K562 (cell line): ENCODE data around the gene LMNB1. TPM values are rescaled to one million over a fixed set of nuclear protein-coding genes. Genes with fewer than 3 reads are reported as not detected.
A peak's percentile ranks its signal among the peaks of the same experiment; 100 is the strongest.

ENCODE experiments used
- CREB1 ChIP-seq, 2 experiments: sonication (generic) in 1 of 2; formaldehyde crosslinking in 1 of 2; IDR thresholded peaks; 2 replicates each; pipeline versions ENCODE4 v1.6.1 to v1.8.0; 2012 to 2022; ENCODE audit warnings: inconsistent platforms in 1 of 2, mild to moderate bottlenecking in 1 of 2, missing genetic modification reagents in 1 of 2, moderate library complexity in 1 of 2
- EP300 ChIP-seq: IDR thresholded peaks from 2 replicates; pipeline ENCODE4 v1.6.1; 2012; ENCODE audit warnings: low read length, improper control_type of control experiment
- FIP1L1 ChIP-seq: fragments of 200-400 bp; formaldehyde crosslinking; IDR thresholded peaks from 2 replicates; pipeline ENCODE4 v1.6.1; 2018; ENCODE audit warnings: mild to moderate bottlenecking, low read depth, low read length; ENCODE audit not compliant: poor library complexity, severe bottlenecking
- FOXK1 ChIP-seq: sonication (generic); formaldehyde crosslinking; IDR thresholded peaks from 2 replicates; pipeline ENCODE4 v1.8.0; 2022; ENCODE audit warnings: missing genetic modification reagents, mild to moderate bottlenecking, borderline replicate concordance
- GTF2F1 ChIP-seq: IDR thresholded peaks from 2 replicates; pipeline ENCODE4 v1.6.1; 2011; ENCODE audit warnings: low read depth, low read length, improper control_type of control experiment
- KDM5B ChIP-seq: fragments of 200-600 bp; sonication (generic); IDR thresholded peaks from 2 replicates; pipeline ENCODE4 v1.6.1; 2012; ENCODE audit warnings: low read depth, mild to moderate bottlenecking, moderate library complexity, low read length, control low read depth, inconsistent platforms; ENCODE audit not compliant: insufficient replicate concordance
- MYBL2 ChIP-seq, 2 experiments: fragments of 450-650 bp in 1 of 2; sonication (generic) in 1 of 2; formaldehyde crosslinking in 1 of 2; IDR thresholded peaks; 2 replicates each; pipeline versions ENCODE4 v1.6.1 to v1.8.1; 2017 to 2022; ENCODE audit warnings: borderline replicate concordance in 1 of 2, inconsistent platforms in 1 of 2, low read depth in 1 of 2, mild to moderate bottlenecking in 1 of 2, missing genetic modification reagents in 1 of 2, moderate library complexity in 1 of 2
- NFXL1 ChIP-seq: fragments of 450-650 bp; formaldehyde crosslinking; IDR thresholded peaks from 2 replicates; pipeline ENCODE4 v1.4.0; 2021; ENCODE audit warnings: mild to moderate bottlenecking
- NR2C1 ChIP-seq, 2 experiments: fragments of 450-650 bp; IDR thresholded peaks; 2 replicates each; pipeline ENCODE4 v1.6.1; 2017; ENCODE audit warnings: mild to moderate bottlenecking in 2 of 2, antibody characterized with exemption in 1 of 2, inconsistent platforms in 1 of 2, missing compliant biosample characterization in 1 of 2, missing genetic modification characterization in 1 of 2
- RBM22 ChIP-seq: fragments of 200-400 bp; formaldehyde crosslinking; IDR thresholded peaks from 2 replicates; pipeline ENCODE4 v1.6.1; 2018; ENCODE audit warnings: low read length, low read depth; ENCODE audit not compliant: poor library complexity, severe bottlenecking
- SMAD1 ChIP-seq: fragments of 150-350 bp; IDR thresholded peaks from 2 replicates; pipeline ENCODE4 v1.6.1; 2014; ENCODE audit warnings: low read length, low read depth; ENCODE audit not compliant: partially characterized antibody
- ZNF197 ChIP-seq: fragments of 200-800 bp; sonication (Bioruptor generic); IDR thresholded peaks from 2 replicates; pipeline ENCODE4 v1.6.1; 2016; ENCODE audit warnings: low read depth, missing genetic modification characterization, missing compliant biosample characterization
- polyA plus RNA-seq, 8 experiments: library from polyadenylated mRNA; depleted of rRNA in 4 of 8; stranded (reverse) in 5 of 8; unstranded in 3 of 8; fragments of >200 nt; fragmentation: Nextera tagmentation in 2 of 8; fragmentation: Illumina TruSeq in 1 of 8; extraction: Ambion mirVana in 2 of 8; extraction: Trizol in 1 of 8; gene quantifications; 2 replicates each; pipeline versions ENCODE4 v1.2.1 to v1.2.3, GENCODE V29; 2011 to 2014; ENCODE audit warnings: inconsistent platforms in 1 of 8, missing spikeins in 1 of 8
- total RNA-seq, 7 experiments: library from RNA; depleted of rRNA in 6 of 7; stranded (reverse); fragments of >200 nt in 6 of 7; fragmentation: Illumina TruSeq in 2 of 7; extraction: Trizol in 2 of 7; gene quantifications; 2 replicates each; pipeline versions ENCODE4 v1.2.1 to v1.2.3, GENCODE V29; 2011 to 2021; ENCODE audit warnings: low replicate concordance in 1 of 7
- TF ChIP-seq, protein P1 (sequence below): fragments of 450-650 bp; formaldehyde crosslinking; IDR thresholded peaks from 2 replicates; pipeline ENCODE4 v1.4.0; 2022; ENCODE audit warnings: mild to moderate bottlenecking, moderate library complexity
- TF ChIP-seq, protein P2 (sequence below): sonication (generic); formaldehyde crosslinking; IDR thresholded peaks from 2 replicates; pipeline ENCODE4 v1.8.0; 2022; ENCODE audit warnings: mild to moderate bottlenecking, missing genetic modification reagents, borderline replicate concordance
- TF ChIP-seq, protein P3 (sequence below): sonication (generic); formaldehyde crosslinking; IDR thresholded peaks from 2 replicates; pipeline ENCODE4 v1.8.1; 2023; ENCODE audit warnings: missing genetic modification reagents, mild to moderate bottlenecking, borderline replicate concordance
- TF ChIP-seq, protein P4 (sequence below): IDR thresholded peaks from 3 replicates; pipeline ENCODE4 v1.6.1; 2011; ENCODE audit warnings: borderline replicate concordance, mild to moderate bottlenecking; ENCODE audit not compliant: insufficient read length, insufficient read depth

The LMNB1 gene
- total and polyA plus RNA-seq, 9 of the 15 experiments (the other 6 are each of a cell fraction or from before 2014, with no cell fraction given): 2.8 to 190 (median 131) TPM

DNA sequence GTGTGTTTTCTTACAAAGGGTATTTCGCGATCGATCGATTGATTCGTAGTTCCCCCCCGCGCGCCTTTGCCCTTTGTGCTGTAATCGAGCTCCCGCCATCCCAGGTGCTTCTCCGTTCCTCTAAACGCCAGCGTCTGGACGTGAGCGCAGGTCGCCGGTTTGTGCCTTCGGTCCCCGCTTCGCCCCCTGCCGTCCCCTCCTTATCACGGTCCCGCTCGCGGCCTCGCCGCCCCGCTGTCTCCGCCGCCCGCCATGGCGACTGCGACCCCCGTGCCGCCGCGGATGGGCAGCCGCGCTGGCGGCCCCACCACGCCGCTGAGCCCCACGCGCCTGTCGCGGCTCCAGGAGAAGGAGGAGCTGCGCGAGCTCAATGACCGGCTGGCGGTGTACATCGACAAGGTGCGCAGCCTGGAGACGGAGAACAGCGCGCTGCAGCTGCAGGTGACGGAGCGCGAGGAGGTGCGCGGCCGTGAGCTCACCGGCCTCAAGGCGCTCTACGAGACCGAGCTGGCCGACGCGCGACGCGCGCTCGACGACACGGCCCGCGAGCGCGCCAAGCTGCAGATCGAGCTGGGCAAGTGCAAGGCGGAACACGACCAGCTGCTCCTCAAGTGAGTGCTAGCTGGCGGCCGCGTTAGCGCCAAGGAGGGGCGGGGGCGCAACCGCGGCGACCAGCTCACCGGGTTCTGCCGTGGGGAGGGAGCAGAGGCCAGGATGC, 480 bp downstream of the LMNB1 start (continued):
- TF ChIP-seq, protein P1, sequence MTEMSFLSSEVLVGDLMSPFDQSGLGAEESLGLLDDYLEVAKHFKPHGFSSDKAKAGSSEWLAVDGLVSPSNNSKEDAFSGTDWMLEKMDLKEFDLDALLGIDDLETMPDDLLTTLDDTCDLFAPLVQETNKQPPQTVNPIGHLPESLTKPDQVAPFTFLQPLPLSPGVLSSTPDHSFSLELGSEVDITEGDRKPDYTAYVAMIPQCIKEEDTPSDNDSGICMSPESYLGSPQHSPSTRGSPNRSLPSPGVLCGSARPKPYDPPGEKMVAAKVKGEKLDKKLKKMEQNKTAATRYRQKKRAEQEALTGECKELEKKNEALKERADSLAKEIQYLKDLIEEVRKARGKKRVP (CRISPR knock-in tag): no peak
- TF ChIP-seq FIP1L1 (peak; percentile 85), ZNF197 (CRISPR knock-in tag) (no peak), GTF2F1 (no peak), CREB1 (IDR thresholded peaks at IDR 0.05) (peak; percentile 11; the same call in 1 of the 2 replicates), CREB1 (CRISPR knock-in tag; IDR thresholded peaks at IDR 0.05) (no peak), NR2C1 (IDR thresholded peaks at IDR 0.05) (no peak), NR2C1 (tag; IDR thresholded peaks at IDR 0.05) (no peak), KDM5B (no peak), EP300 (no peak), FOXK1 (CRISPR knock-in tag) (peak; percentile 77; the same call in 1 of the 2 replicates), MYBL2 (IDR thresholded peaks at IDR 0.05; ENCODE audit: low read depth) (no peak), MYBL2 (CRISPR knock-in tag; IDR thresholded peaks at IDR 0.05; ENCODE audit: borderline replicate concordance) (no peak), NFXL1 (no peak), RBM22 (peak; percentile 88), SMAD1 (peak; percentile 31)
- TF ChIP-seq, protein P2, sequence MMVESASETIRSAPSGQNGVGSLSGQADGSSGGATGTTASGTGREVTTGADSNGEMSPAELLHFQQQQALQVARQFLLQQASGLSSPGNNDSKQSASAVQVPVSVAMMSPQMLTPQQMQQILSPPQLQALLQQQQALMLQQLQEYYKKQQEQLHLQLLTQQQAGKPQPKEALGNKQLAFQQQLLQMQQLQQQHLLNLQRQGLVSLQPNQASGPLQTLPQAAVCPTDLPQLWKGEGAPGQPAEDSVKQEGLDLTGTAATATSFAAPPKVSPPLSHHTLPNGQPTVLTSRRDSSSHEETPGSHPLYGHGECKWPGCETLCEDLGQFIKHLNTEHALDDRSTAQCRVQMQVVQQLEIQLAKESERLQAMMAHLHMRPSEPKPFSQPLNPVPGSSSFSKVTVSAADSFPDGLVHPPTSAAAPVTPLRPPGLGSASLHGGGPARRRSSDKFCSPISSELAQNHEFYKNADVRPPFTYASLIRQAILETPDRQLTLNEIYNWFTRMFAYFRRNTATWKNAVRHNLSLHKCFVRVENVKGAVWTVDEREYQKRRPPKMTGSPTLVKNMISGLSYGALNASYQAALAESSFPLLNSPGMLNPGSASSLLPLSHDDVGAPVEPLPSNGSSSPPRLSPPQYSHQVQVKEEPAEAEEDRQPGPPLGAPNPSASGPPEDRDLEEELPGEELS (CRISPR knock-in tag): peak; percentile 78; the same call in 1 of the 2 replicates
- TF ChIP-seq, protein P3, sequence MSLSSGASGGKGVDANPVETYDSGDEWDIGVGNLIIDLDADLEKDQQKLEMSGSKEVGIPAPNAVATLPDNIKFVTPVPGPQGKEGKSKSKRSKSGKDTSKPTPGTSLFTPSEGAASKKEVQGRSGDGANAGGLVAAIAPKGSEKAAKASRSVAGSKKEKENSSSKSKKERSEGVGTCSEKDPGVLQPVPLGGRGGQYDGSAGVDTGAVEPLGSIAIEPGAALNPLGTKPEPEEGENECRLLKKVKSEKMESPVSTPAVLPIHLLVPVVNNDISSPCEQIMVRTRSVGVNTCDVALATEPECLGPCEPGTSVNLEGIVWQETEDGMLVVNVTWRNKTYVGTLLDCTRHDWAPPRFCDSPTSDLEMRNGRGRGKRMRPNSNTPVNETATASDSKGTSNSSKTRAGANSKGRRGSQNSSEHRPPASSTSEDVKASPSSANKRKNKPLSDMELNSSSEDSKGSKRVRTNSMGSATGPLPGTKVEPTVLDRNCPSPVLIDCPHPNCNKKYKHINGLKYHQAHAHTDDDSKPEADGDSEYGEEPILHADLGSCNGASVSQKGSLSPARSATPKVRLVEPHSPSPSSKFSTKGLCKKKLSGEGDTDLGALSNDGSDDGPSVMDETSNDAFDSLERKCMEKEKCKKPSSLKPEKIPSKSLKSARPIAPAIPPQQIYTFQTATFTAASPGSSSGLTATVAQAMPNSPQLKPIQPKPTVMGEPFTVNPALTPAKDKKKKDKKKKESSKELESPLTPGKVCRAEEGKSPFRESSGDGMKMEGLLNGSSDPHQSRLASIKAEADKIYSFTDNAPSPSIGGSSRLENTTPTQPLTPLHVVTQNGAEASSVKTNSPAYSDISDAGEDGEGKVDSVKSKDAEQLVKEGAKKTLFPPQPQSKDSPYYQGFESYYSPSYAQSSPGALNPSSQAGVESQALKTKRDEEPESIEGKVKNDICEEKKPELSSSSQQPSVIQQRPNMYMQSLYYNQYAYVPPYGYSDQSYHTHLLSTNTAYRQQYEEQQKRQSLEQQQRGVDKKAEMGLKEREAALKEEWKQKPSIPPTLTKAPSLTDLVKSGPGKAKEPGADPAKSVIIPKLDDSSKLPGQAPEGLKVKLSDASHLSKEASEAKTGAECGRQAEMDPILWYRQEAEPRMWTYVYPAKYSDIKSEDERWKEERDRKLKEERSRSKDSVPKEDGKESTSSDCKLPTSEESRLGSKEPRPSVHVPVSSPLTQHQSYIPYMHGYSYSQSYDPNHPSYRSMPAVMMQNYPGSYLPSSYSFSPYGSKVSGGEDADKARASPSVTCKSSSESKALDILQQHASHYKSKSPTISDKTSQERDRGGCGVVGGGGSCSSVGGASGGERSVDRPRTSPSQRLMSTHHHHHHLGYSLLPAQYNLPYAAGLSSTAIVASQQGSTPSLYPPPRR (CRISPR knock-in tag): peak; percentile 74; the same call in 1 of the 2 replicates
- TF ChIP-seq, protein P4, sequence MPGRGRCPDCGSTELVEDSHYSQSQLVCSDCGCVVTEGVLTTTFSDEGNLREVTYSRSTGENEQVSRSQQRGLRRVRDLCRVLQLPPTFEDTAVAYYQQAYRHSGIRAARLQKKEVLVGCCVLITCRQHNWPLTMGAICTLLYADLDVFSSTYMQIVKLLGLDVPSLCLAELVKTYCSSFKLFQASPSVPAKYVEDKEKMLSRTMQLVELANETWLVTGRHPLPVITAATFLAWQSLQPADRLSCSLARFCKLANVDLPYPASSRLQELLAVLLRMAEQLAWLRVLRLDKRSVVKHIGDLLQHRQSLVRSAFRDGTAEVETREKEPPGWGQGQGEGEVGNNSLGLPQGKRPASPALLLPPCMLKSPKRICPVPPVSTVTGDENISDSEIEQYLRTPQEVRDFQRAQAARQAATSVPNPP: no peak
